ENCODE measurements around the gene PHLDB3. TPM values are rescaled to one million over a fixed set of nuclear protein-coding genes. Genes with fewer than 3 reads are reported as not detected.

PHLDB3 gene
- total and polyA plus RNA-seq, 10 donors: 8.0 to 23.0 (median 16.1) TPM

DNA sequence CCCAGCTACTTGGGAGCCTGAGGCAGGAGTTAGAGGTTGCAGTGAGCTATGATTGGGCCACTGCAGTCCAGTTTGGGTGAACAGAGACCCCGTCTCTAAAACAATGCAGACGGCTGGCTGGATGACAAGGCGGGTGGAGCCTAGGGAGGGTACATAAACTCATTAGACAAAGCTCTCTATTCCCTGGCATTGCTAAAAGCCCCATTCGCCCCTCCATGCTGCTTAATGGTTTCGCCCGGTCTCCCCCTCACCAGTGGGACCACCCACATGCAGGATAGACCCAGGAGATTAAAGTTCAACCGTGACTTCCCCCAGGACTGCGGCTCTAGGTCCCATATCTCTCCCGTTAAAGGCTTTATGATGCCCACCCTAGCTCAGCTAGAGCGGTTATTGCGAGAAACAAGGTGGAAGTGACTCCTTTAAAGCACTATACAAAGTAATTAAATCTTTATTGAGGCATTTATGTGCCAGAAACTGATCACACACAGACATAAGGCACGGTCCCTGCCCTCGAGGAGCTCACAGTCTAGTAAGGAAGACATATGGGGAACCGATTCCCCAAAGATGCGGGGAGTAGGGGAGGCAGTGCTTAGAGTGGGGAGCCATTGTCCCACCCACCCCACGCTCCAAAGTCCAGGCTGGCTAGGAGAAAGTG, 44.1 kb downstream of the PHLDB3 start:
- Histone ChIP-seq H3K27ac (no peak overlapping the region), H3K9me3 (no peaks in the 10 kb centered on the region), H3K4me3 (no peak overlapping the region), H3K27me3 (replicated peaks in 1 of 7) (peaks cover 0 to 11% (median 0%) of the 10 kb centered on the region in 7 donors), H3K4me1 (peaks cover 5 to 44% (median 17%) of the 10 kb centered on the region in 6 donors), H3K36me3 (no peaks in the 10 kb centered on the region)
- 84 to 93% (median 85%) methylated on average over 16 of the region's 16 CpGs for WGBS, 5 donors
- intact Hi-C loops (cut with DNase I; ENCODE audit: low total_unique reads): no loop called here
- TF ChIP-seq, protein P1, sequence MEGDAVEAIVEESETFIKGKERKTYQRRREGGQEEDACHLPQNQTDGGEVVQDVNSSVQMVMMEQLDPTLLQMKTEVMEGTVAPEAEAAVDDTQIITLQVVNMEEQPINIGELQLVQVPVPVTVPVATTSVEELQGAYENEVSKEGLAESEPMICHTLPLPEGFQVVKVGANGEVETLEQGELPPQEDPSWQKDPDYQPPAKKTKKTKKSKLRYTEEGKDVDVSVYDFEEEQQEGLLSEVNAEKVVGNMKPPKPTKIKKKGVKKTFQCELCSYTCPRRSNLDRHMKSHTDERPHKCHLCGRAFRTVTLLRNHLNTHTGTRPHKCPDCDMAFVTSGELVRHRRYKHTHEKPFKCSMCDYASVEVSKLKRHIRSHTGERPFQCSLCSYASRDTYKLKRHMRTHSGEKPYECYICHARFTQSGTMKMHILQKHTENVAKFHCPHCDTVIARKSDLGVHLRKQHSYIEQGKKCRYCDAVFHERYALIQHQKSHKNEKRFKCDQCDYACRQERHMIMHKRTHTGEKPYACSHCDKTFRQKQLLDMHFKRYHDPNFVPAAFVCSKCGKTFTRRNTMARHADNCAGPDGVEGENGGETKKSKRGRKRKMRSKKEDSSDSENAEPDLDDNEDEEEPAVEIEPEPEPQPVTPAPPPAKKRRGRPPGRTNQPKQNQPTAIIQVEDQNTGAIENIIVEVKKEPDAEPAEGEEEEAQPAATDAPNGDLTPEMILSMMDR (IDR thresholded peaks at IDR 0.05 in 8 of 11, conservative IDR thresholded peaks at IDR 0.05 in 3 of 11): no peak
- TF ChIP-seq POLR2A (IDR thresholded peaks at IDR 0.05) (no peak), POLR2AphosphoS5 (IDR thresholded peaks at IDR 0.05) (no peak)
- no peak for DNase-seq

DNA sequence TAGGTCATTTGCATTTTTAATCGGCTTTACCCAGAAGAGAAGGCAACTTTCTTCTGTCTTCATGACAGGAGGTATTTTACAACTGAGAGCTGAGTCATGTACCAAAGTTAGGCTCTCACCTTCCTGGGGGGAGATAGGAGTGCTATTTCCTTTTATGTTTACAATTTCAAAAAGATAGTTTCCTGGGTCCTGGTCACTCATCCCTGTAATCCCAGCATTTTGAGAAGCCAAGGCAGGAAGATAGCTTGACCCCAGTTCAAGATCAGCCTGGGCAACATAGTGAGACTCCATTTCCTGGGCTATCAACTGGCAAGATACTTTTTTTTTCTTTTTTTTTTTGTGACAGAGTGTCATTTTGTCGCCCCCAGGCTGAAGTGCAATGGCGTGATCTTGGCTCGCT, 46.7 kb downstream of the PHLDB3 start:
- TF ChIP-seq POLR2AphosphoS5 (IDR thresholded peaks at IDR 0.05): no peak
- TF ChIP-seq, protein P1 (IDR thresholded peaks at IDR 0.05 in 8 of 11, conservative IDR thresholded peaks at IDR 0.05 in 3 of 11): no peak
- TF ChIP-seq POLR2A (IDR thresholded peaks at IDR 0.05): no peak
- 79 to 93% (median 87%) methylated on average over 4 of the region's 4 CpGs for WGBS, 5 donors
- no peaks in the 10 kb centered on the region for H3K9me3 ChIP-seq
- no peak overlapping the region for H3K27ac ChIP-seq
- H3K4me3 ChIP-seq: no peak overlapping the region
- intact Hi-C loops (cut with DNase I; ENCODE audit: low total_unique reads): no loop called here
- H3K4me1 ChIP-seq: peaks cover 0 to 24% (median 2%) of the 10 kb centered on the region in 6 donors
- DNase-seq: no peak
- no peaks in the 10 kb centered on the region for H3K36me3 ChIP-seq
- H3K27me3 ChIP-seq (replicated peaks in 1 of 7): no peaks in the 10 kb centered on the region

GRCh38 chr19:43455321-43456113, 49.0 kb downstream of the PHLDB3 start:
- DNase-seq: no peak
- H3K27ac ChIP-seq: no peak overlapping the region
- H3K9me3 ChIP-seq: no peaks in the 10 kb centered on the region
- TF ChIP-seq POLR2AphosphoS5 (IDR thresholded peaks at IDR 0.05) (no peak), POLR2A (IDR thresholded peaks at IDR 0.05) (no peak)
- TF ChIP-seq, protein P1 (IDR thresholded peaks at IDR 0.05 in 8 of 11, conservative IDR thresholded peaks at IDR 0.05 in 3 of 11): no peak
- H3K4me3 ChIP-seq: no peak overlapping the region
- H3K36me3 ChIP-seq: no peaks in the 10 kb centered on the region
- intact Hi-C loops (cut with DNase I; ENCODE audit: low total_unique reads): no loop called here
- no peaks in the 10 kb centered on the region for H3K27me3 ChIP-seq (replicated peaks in 1 of 7)
- peaks cover 0 to 15% (median 0%) of the 10 kb centered on the region in 6 donors for H3K4me1 ChIP-seq
- 37 to 46% (median 43%) methylated on average over 10 of the region's 10 CpGs for WGBS, 5 donors

- H3K4me1 ChIP-seq: peaks cover 0 to 18% (median 0%) of the 10 kb centered on the region in 6 donors
- no peaks in the 10 kb centered on the region for H3K9me3 ChIP-seq
- H3K27ac ChIP-seq: no peak overlapping the region
- H3K36me3 ChIP-seq: no peaks in the 10 kb centered on the region
- 52 to 75% (median 66%) methylated on average over 2 of the region's 2 CpGs for WGBS, 5 donors
- H3K27me3 ChIP-seq (replicated peaks in 1 of 7): no peaks in the 10 kb centered on the region
- H3K4me3 ChIP-seq: no peak overlapping the region
- no peak for DNase-seq
- TF ChIP-seq POLR2AphosphoS5 (IDR thresholded peaks at IDR 0.05) (no peak), POLR2A (IDR thresholded peaks at IDR 0.05) (no peak)
- TF ChIP-seq, protein P1 (IDR thresholded peaks at IDR 0.05 in 8 of 11, conservative IDR thresholded peaks at IDR 0.05 in 3 of 11): no peak
- intact Hi-C loops (cut with DNase I; ENCODE audit: low total_unique reads): no loop called here
These were observed 50.5 kb downstream of the PHLDB3 start for GRCh38 chr19:43454031-43454430.
